ENCODE results near the gene TIMP2.

TIMP2 gene

DNA sequence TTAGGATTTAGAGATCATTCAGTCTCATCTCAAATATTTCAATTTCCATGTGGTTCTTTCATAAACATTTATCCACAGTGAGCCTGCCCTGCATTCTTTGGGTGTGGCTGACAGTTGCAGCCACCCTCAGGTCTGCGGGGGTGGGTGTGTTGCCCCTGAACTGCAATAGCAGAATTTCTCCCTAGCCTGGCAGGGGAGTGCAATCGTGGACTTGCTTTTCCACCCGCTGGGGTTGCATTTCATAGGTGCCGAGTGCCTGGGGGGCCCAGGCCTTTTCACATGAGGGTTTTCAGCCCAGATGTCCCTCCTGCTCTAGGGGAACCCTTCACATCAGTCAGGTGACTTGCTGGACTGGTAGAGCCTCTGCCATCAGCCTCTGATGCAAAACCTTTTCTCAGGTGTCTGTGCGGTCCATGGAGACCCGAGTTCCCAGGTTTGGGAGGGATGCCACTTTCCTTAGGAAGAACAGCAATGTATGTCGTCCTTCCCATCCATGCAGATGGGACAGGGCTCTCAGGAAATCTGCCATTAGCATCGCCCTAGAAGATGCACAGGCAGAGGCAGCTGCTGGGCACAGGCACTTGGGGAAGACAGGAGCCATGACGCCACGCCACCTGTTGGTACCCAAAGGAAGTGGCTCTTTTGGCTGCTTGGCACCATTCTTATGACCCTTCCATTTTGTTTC lies 82.2 kb downstream of the TIMP2 start:
- DNase-seq (ENCODE audit: low read depth) = peak; percentile 50
- peak; percentile 68 for TF ChIP-seq CTCF (conservative IDR thresholded peaks at IDR 0.05; ENCODE audit: low read depth, low read length)
- no peak overlapping the region for H3K4me3 ChIP-seq (ENCODE audit: low read depth, low read length)

DNA sequence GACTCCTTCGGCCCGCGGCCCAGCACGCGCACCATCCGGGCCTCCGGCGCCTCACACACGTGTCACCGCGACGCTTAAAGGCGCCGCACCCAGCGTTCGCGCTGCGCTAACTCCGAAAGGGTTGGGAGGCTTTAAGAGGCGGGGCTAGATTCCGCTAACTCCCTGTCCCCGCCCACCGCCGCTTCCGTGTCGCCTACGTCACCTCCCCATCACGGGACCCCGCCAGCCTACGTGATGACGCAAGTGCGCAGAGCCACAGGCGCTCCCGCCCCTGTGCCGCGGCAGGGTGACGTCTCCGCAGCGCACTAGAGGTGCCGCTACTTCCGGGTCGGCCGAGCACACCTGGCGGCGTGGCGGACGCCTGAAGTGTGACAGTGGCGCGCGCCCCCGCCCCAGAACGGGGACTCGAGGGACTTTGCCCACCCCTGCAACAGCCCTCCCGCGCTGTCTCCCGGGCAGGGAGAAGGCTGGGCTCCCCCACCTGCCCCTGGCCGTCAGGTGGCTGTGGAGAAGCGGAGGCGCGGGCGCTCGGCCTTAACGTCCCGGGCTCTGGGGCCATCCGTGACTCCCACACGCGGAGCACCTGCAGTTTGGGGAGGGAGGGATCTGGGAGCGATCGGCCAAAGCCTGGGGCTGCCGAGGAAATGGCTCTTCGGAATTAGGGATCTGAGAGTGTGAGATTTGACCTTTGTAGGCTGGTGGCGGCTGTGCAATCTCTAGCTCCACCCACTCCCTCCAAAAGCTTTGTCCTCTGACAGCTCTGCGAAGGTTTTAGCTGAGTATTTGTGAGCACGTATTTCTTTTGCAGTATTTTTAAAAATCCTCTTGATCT lies 84.2 kb downstream of the TIMP2 start, which contains the start of gene USP36:
Gene USP36 (minus strand): TSS at position 35 of the 832 bp plus-strand sequence. CDS start 4,451 bp downstream, outside the sequence.
- no peak for TF ChIP-seq CTCF (conservative IDR thresholded peaks at IDR 0.05; ENCODE audit: low read depth, low read length)
- DNase-seq (ENCODE audit: low read depth) = peak; percentile 99
- peak within 1 kb of the TSS; percentile 91 for H3K4me3 ChIP-seq (ENCODE audit: low read depth, low read length)

DNA sequence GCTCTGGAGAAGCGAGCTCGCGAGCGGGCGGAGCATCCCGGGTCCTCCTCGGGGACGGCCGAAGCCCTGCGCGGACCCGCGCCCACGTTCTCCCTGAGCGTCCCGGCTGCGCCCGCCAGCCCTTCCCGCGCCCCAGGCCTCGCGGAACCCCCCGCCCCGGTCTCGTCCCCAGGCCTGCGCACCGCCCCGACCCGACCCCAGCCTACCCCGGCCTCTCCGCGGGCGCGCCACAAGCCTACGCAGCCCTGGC lies 84.7 kb downstream of the TIMP2 start:
- no peak for TF ChIP-seq CTCF (conservative IDR thresholded peaks at IDR 0.05; ENCODE audit: low read depth, low read length)
- DNase-seq (ENCODE audit: low read depth) = no peak
- peak overlapping the region; percentile 72 for H3K4me3 ChIP-seq (ENCODE audit: low read depth, low read length)

- no peak for TF ChIP-seq CTCF (conservative IDR thresholded peaks at IDR 0.05; ENCODE audit: low read depth, low read length)
- DNase-seq (ENCODE audit: low read depth) = peak; percentile 75
Measured at GRCh38 chr17:78839762-78840529, 85.2 kb downstream of the TIMP2 start.

DNA sequence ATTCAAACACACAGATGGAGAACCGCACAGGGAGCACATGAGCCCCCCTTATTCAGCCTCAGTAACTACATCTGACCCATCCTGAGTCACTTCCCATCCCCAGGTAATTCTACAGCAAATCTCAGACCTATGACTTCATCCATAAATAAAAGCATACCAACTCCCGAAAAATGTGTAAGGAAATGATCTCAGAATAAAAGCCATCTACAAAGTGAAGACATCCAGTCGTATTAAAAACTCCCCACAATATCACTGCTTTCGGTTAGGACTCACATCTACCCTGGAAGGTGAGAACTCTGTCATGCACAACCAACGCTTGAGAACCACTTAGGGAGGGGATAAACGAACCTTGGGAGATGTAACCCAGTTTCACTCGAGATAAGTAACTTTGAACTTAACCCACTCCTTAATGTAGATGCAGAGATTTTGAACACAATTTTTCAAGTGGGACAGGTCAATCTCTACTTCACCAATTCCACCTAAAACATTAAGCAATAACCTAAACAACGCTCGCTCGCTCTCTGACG lies 85.9 kb downstream of the TIMP2 start:
- no peak for TF ChIP-seq CTCF (conservative IDR thresholded peaks at IDR 0.05; ENCODE audit: low read depth, low read length)
- DNase-seq (ENCODE audit: low read depth) = peak; percentile 35
- peak overlapping the region; percentile 72 for H3K4me3 ChIP-seq (ENCODE audit: low read depth, low read length)

More at GRCh38 chr17:78839762-78840529, 85.2 kb downstream of the TIMP2 start:
- peak overlapping the region; percentile 72 for H3K4me3 ChIP-seq (ENCODE audit: low read depth, low read length)

DNA sequence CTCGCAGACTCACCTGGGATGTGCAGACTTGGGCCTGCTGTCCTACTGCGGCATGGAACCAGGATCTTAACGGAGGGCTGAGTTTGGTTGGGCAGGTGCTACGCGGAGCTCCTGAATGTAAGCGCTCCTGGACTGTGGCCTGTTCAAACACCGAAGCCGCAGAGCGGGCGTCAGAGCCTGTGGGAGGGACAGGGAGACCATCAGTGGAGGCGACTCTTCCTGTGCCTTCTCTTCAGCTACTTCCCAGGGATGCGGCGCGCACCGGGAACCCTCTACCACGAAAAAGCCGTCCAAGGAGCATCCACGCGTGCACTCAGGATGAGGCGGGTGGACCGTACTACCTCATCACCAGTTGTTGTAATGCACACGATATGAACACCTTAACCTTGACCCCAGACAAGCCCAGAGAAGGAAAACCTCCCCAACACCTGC lies 86.6 kb downstream of the TIMP2 start:
- H3K4me3 ChIP-seq (ENCODE audit: low read depth, low read length) = no peak overlapping the region
- no peak for DNase-seq (ENCODE audit: low read depth)

More for the DNA sequence above, 86.6 kb downstream of the TIMP2 start:
- TF ChIP-seq CTCF (conservative IDR thresholded peaks at IDR 0.05; ENCODE audit: low read depth, low read length) = no peak

All from choroid plexus epithelial cell (primary cell).